Effector CD4-positive, alpha-beta T cell (primary cell): ENCODE measurements around the gene CDC42EP5.

Experiments used
- DNase-seq: peaks from one replicate; pipeline ENCODE4 v3.0.0-alpha.2; 2020

The CDC42EP5 gene

DNA sequence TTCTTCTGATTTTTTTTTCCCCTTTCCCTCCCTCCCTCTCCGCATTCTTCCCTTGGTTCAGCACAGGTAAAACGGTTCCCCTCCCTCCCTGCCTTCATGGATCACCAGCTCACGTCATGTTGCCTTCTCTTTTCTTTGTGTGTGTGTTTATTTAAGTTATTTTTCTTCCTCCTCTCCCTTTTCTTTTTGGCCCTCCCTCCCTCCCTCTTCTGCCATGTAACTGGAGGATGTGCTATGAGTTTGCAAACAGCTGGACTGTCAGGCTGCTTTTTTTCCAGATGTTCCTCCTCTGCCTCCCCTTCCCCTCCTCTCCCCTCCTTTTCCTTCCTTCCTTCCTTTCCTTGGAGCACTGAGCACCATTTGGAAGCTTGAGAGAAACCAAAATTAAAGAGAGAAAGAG, 11.5 kb downstream of the CDC42EP5 start:
- no peak for DNase-seq

DNA sequence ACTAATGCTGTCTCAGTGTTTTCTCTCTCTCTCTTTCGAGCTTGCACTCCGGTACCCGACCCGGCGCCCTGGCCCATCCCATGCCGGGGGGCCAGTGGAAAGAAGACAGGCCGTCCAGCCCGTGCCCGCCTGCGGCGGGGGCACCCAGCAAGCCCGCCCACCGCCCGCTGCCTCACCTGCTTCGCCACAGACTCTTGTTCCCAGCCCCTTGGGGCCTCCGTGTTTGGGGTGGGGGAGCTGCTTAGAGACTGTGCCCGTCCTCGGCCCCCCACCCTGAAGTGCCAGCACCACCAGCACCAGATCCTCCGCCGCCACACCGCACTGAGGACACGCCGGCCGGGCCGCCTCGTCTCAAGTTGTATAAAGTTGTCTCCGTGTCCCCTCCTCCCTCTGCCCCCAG, 11.9 kb downstream of the CDC42EP5 start:
- DNase-seq: no peak

DNA sequence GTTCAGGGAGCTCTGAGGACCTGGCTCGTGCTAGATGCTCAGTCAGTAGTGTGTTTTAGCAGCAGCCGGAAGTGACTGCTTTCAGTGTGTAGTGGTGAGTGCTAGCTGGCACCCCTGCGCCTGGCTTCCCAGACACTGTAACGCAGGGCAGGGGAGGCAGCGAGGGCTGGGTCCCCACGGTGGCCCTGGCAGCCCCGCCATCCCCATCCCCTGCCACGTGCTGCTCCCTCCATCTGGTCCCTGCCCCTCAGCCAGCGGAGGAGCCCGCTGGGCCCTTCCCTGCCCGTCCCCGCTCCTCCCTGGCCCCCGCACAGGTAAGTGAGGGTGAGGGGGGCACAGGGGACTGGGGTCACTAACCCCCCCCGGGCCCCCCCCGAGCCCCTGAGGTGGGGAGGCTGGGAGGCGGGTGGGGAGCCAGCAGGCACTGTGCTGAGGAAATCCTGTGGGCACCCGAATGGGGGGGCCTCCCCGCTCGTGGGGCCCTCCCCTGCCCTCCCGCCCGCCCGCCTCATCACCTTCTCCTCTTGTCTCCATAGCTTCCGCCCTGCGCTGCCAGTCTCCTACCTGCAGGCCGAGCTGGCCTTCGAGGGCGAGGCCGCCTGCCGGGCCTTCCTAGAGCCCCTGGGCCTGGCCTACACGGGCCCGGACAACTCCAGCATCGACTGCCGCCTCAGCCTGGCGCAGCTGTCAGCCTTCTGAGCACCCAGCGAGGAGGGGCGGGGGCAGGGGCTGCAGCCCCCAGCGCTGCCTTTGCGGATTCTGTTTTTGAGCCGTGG, 12.7 kb downstream of the CDC42EP5 start:
- no peak for DNase-seq

DNA sequence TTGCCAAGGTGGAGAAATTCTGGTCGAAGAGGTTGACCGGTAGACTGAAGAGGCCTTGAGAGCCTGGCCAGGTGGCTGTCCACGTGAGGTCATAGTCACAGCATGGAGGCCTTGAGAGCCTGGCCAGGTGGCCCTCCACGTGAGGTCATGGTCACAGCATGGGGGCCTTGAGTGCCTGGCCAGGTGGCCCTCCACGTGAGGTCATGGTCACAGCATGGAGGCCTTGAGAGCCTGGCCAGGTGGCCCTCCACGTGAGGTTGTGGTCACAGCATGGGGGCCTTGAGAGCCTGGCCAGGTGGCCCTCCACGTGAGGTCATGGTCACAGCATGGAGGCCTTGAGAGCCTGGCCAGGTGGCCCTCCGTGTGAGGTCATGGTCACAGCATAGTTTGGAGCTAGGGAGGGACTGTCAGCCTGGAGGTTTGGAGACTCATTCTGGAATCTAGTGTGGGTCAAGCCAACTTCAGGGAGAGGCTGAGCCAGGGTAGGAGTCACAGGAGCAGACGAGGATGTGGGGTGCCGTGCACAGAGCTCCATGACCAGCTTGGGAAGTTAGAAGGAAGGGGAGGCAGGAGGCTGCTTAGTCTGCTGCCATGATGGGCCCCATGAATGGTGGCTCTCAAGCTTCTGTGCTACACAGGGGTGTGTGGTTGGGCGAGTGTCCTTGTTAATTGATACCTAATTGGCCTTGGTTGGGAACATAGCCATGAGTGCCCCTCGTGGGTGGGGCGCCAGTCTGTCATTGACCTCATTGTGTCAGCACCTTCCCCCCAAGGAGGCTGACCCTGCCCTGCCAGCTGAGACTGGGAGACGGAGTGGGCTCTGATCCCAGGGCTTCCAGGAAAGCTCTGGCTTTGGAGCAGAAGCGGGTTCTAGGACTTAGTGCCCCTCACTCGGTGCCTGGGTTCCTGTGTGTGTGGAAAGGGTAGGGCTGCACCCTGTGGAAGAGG, 13.5 kb downstream of the CDC42EP5 start:
- DNase-seq: no peak

DNA sequence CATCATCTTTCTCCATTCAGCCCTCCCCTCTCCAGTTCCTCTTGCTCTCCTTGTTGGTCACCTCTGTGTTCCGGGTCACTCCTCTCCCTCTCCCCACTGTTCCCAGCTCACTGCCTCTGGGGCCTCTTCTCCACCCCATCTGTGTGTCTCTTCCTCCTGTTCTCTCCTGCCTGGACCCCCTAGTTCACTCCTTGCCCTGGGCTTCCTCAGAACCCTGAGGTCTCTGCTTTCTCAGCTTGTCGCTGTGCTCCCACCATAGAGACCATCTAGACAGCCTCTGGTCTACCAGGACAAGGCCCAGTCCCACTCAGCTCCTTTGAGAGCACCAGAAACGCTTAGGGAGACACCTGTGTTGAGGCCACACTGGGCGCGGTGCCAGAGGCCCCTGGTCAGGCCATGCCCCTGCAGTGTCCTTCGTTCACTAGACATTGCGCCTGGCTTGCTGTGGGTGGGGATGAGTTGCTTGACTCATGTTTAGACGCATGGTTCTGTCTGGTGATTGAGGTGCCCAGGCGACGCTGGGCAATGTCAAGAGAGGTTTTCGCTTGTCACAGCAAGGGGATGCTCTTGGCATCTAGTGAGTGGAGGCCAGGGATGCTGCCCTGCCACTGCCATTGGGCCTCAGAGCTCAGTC, 14.3 kb downstream of the CDC42EP5 start:
- no peak for DNase-seq

DNA sequence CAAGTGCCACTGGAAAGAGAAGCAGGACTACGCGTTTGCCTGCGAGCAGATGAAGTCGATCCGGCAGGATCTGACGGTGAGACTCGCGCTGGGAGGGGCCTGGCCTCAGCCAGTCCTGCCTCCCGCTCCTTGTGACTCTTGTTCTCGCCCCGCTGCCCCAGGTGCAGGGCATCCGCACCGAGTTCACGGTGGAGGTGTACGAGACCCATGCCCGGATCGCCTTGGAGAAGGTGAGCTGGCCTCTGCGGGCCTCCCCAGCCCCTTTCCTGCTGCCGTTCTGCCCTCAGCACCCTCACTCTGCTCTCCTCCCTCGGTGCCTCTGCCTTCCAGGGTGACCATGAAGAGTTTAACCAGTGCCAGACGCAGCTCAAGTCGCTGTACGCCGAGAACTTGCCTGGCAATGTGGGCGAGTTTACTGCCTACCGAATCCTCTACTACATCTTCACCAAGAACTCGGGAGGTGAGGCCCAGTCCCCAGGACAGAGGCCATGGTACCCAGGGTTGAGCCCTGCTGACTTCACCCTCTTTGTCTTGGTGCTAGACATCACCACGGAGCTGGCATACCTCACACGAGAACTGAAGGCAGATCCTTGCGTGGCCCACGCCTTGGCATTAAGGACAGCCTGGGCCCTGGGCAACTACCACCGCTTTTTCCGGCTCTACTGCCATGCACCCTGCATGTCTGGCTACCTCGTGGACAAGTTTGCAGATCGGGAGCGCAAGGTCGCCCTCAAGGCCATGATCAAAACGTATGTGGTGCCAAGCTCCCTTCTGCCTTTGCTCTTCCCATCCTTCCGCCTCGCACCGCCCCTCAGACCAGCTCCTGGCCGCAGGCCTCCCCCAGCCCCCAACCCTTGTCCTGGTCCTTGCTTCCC, 15.1 kb downstream of the CDC42EP5 start:
- DNase-seq: no peak

DNA sequence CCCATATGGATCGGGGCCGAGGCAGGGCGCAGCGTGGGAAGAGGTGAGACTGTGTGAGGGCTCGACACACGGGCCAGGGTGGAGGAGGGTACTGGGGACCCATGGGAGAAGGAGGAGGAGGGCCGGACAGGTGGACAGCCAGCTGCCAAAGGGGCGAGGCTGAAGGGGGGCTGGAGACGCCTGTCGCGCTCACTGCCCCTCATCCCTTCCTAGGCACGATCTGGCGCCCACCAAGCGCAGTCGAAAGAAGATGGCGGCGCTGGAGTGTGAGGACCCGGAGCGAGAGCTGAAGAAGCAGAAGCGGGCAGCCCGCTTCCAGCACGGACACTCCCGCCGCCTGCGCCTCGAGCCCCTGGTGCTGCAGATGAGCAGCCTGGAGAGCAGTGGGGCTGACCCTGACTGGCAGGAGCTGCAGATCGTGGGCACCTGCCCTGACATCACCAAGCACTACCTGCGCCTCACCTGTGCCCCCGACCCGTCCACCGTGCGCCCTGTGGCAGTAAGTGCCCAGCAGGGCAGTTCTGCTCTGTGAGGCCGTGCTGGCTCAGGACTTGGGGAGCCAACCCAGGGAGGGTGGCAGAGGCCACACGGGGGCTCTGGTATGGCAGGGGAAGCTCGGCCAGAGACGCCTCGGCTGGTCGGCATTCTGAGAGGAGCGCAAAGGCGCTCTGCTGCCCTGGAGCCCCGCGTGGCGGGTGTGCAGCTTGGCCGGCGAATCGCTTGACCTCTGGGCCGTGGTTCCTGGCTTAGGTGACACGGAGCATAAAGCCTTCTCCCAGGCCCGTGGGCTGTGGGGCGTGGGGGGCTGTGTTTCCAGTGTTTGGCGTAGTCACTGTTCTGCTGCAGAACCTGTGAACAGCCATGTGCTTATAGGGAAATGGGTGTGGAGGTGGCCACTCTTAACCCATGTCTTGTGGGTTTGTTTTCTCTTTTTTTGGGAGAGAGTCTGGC, 16.4 kb downstream of the CDC42EP5 start:
- DNase-seq: no peak

DNA sequence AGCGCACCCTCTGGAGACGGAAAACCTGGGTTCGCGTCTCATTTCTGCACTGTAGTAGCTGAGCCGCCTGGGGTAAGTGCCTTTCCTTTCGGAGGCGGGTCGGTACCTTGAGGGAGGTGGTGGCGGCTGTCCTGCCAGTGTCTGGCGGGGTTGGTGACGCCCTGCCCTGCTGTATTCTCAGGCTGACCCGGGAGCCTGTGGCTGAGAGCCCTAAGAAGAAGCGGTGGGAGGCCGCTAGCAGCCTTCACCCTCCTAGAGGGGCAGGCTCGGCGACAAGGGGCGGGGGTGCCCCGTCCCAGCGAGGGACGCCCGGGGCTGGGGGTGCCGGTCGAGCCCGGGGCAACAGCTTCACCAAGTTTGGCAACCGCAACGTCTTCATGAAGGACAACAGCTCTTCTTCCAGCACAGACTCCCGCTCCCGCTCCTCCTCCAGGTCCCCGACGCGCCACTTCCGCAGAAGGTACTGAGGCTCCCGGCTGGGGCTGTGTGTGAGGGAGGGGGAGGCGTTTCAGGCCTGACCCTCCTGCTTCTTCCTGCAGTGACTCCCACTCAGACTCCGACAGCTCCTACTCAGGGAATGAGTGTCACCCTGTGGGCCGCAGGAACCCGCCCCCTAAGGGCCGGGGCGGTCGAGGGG, 17.2 kb downstream of the CDC42EP5 start:
- DNase-seq: no peak

DNA sequence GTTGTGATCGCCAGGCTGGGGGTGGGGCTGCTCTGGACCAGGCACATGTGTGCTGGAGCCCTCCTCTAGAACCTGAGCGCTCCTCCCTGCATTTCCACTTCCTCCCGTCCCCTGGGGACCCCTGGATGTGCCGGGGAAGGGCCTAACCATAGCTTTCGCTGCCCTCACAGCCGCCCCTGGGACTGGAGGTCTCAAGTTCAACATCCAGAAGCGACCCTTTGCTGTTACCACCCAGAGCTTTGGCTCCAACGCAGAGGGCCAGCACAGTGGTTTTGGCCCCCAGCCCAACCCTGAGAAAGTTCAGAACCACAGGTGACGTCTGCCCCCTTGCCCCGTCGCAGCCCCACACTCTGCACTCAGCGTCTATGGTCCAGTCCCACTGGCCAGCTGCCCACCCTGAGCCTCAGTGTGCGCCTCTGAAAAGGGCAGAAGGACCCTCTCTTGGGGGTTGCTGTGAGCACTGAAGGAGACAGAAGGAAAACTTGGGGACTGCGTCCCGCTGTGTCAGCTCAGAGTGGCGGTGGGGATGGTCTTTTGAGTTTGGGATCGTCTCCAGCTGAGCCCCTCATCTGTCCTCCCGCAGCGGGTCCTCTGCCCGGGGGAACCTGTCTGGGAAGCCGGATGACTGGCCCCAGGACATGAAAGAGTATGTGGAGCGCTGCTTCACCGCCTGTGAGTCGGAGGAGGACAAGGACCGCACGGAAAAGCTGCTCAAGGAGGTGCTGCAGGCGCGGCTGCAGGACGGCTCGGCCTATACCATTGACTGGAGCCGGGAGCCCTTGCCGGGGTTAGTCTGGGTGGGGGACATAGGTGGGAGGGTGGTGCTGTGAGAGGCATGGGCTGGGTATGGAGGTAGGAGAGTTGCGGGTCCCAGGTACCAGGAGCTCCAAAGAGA, 18.1 kb downstream of the CDC42EP5 start:
- DNase-seq: no peak

DNA sequence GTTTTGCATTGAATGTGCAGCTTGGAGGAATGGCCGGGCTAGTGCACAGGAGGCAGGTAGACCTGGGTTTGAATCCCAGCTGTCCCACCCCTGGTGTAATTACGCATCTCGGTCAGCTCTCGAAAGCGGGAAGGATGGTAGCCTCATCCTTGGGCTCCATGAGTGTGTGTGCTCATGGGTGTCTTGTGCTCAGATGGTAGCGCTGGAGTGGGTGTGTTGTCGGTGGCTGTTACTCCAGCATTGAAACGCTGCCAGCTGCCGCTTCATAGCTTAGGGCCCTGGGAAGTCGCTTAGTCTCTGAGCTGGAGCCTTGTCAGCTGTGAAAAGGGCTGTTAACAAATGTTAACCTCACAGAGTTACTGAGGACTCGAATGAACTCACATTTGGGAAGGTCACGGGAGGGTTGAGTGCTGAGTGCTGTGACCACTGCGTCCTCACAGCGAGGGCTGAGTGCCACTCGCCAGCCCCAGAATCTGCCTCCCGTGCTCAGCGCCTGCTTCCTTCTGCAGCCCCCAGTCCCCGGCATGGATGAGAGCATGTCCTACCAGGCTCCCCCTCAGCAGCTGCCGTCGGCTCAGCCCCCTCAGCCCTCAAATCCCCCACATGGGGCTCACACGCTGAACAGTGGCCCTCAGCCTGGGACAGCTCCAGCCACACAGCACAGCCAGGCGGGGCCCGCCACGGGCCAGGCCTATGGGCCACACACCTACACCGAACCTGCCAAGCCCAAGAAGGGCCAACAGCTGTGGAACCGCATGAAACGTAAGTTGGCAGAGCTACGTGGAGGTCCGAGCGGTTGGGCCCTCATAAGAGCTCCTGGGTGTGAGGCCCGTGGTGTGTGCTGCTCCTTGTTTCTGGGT, 18.9 kb downstream of the CDC42EP5 start:
- DNase-seq: no peak

DNA sequence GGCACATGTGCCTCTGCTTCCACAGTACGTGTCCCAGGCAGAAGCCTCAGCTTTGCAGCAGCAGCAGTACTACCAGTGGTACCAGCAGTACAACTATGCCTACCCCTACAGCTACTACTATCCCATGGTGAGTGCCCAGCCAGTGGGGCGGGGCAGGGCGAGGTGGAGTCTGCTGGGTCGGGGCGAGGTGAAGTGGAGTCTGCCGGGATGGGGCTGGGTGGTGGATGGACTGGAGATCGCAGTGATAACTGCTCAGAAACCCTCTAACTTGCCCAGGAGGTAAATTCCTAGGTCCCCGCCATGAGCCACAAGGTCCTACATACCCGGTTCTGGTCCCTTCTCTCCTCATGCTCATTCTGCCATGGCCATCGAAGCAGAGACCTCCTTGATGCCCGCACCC, 20.5 kb downstream of the CDC42EP5 start:
- DNase-seq: no peak

DNA sequence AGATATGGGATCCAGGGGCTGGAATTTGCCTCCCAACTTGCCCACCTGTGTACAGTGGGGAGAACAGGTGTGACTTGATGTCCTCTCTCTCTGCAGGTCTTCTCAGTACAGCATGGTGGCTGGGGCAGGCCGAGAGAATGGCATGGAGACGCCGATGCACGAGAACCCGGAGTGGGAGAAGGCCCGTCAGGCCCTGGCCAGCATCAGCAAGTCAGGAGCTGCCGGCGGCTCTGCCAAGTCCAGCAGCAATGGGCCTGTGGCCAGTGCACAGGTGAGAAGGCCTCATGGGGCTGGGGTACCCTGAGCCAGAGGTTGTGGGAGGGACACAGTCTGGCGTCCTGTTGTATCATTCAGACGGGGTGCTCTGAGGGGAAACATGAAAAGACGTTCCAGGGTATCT, 21.1 kb downstream of the CDC42EP5 start:
- DNase-seq: no peak

DNA sequence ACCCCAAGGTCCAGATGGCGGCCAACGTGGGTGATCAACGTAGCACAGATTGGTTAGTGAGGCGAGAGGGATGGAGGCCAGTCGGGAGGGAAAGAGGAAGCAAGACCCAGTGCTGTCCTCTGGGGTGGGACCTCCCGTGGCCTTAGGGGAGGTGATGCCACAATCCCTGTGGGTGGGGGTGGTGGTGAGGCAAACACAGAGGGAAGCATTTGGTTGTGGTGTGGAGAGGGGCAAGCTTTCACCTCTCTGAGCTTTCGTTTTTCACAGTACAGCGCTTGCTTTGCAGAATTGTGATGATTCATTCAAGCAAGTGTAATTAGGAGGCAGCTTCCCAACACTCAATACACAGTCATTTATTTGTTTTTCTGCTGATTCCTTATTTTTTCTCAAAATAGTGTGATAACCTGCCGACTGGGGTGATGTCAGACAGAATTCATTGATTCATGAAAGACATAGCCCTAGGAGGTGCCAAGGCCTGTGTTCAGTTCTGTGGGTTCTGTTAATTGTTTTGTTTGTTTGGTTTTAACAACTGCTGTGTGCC, 21.7 kb downstream of the CDC42EP5 start:
- no peak for DNase-seq

DNA sequence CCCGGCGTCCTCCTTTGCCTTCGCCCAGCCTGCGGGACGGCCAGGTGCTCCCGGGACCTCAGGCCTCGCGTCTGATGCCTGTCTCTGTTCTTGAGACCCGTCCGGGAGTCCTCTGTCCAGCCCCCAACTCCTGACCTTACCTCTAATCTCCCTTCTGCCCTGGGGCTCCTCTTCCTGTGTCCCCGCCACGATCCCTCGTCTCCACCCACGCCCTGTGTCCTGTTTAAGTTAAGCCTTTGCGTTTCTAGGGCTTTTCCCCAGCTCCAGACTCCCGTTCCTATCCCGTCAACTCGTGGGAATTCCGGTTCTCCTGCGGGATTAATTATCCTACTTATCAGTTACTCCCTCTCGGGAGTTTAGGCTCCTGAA, 23.4 kb downstream of the CDC42EP5 start:
- DNase-seq: no peak

DNA sequence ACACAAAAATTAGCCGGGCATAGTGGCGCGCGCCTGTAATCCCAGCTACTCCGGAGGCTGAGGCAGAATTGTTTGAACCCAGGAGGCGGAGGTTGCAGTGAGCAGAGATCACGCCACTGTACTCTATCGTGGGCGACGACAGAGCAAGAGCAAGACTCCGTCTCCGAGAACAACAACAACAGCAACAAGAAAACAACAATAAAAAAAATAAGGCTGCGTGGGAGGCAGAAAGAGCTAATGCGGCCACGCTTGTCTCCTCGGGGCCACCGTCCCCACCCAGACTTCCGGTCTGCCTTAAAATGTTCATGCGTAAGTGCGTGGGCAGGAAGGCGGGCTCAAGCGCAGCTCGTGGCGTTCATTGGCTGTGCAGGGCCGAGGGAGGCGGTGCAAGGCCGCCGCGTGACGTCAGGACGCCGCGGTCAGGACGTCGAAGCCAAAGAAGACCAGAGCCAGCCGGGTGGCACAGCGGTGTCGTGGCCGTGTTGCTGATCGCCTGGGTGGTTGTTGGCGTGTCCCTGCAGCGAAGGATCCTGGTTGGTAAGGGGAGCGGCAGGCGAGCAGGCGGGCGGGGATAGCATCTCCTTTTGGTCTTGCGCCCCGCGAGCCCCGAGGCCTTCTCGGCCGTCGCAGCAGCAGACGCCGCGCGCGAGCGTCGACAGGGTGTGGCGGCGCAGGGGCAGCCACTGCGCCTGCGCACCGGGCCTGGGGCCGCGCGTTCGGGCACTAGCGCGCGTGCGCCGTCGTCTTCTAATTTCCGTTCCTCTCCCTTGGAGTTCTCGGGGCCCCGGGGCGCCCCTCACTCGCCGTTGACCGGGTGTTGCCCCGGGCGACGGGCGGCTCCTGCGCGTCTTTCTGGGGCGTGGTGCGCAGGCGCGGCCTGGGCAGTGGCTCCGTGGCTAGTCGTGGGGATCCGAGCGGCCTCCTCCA, 24.1 kb downstream of the CDC42EP5 start, which contains the start of gene LENG8:
Gene LENG8 (plus strand): TSS at position 426 of the 927 bp plus-strand sequence. CDS start 2,146 bp downstream, outside the sequence.
- peak; percentile 94 for DNase-seq

DNA sequence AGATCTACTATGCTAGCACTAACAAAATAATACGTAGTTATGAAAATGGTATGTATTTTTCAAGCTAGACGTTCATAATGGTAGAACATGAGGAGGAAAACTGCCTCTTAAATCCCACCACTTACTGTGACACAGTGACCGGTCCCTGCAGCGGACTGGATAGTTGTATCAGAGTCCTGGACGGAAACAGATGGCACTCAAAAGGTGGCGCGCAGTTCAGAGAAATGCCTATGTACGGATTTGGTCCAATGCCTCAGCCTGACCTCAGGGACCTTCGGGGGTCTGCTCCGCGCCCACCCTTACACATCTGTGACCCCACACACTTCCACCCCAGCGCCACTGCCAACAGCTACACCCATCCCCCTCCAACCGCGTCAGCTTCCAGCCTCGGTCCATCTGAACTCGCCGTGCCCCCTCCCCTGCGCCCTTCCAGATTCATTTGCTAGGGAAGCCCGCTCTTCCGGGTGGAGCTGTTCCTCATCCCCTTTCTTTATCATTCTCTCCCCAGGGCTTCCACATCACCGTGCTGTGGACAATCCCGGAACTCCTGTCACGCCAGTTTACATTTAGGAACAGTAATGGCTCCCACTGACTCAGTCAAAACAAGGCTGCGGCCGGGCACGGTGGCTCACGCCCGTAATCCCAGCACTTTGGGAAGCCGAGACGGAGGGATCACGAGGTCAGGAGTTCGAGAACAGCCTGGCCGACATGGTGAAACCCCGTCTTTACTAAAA, 24.9 kb downstream of the CDC42EP5 start:
- DNase-seq: no peak
